IPS-20b (cell line): ENCODE measurements around the gene PTPRZ1.

Experiments
- H3K27ac ChIP-seq: one replicate; pipeline ENCODE4 v1.5.1; 2013; ENCODE audit warnings: low read length
- H3K27me3 ChIP-seq: 2 replicates; pipeline ENCODE4 v1.6.1; 2013; ENCODE audit warnings: mild to moderate bottlenecking, low read length, inconsistent platforms; ENCODE audit not compliant: insufficient read depth
- H3K36me3 ChIP-seq: 2 replicates; pipeline ENCODE4 v1.6.1; 2013; ENCODE audit warnings: low read depth, mild to moderate bottlenecking, inconsistent platforms, low read length, moderate library complexity; ENCODE audit not compliant: insufficient read depth
- H3K4me1 ChIP-seq: 2 replicates; pipeline ENCODE4 v1.6.1; 2013; ENCODE audit warnings: mild to moderate bottlenecking, control low read depth, inconsistent platforms, low read length, moderate library complexity; ENCODE audit not compliant: insufficient read depth
- H3K4me3 ChIP-seq: 2 replicates; pipeline ENCODE4 v1.5.1; 2013; ENCODE audit warnings: mild to moderate bottlenecking, low read length, inconsistent platforms
- H3K9ac ChIP-seq: 2 replicates; pipeline ENCODE4 v1.6.1; 2013; ENCODE audit warnings: low read depth, mild to moderate bottlenecking, inconsistent platforms, low read length, moderate library complexity
- H3K9me3 ChIP-seq: 2 replicates; pipeline ENCODE4 v1.6.1; 2013; ENCODE audit warnings: mild to moderate bottlenecking, low read depth, low read length, inconsistent platforms; ENCODE audit not compliant: insufficient read depth

Gene PTPRZ1

DNA sequence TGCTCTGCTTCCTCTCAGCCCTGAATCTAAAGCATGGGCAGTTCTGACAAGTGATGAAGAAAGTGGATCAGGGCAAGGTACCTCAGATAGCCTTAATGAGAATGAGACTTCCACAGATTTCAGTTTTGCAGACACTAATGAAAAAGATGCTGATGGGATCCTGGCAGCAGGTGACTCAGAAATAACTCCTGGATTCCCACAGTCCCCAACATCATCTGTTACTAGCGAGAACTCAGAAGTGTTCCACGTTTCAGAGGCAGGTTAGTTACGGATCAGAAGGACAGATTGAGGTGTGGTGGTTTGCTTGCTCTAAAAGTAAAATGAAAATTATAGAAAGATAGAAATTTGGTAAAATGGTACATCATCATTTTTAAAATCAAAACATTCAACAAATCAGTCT is 140.7 kb downstream of the PTPRZ1 start:
- Histone ChIP-seq H3K4me1 (no peaks in the 10 kb centered on the region), H3K27me3 (no peaks in the 10 kb centered on the region), H3K9me3 (no peaks in the 10 kb centered on the region), H3K27ac (no peak overlapping the region), H3K4me3 (no peak overlapping the region), H3K9ac (no peak overlapping the region), H3K36me3 (peaks cover 65% of the 10 kb centered on the region)

DNA sequence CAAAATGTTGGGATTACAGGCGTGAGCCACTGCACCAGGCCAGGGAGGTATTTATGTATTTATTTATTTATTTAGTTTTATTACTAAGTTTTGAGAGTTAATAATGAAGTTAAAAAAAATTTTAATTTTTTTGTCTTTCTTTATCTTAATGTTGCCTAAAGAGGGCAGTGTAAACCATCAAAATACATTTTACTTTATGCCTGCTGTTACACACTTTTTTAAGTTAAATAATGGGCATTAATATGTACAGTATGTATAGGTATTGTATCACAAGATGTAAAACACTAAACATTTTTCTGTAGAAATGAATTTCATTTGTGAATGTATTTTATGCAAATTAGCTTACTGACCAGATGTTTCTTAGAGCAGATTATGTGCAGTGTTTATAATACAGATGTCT is 141.7 kb downstream of the PTPRZ1 start:
- H3K9ac ChIP-seq, result no peak overlapping the region
- H3K36me3 ChIP-seq, result peaks cover 71% of the 10 kb centered on the region
- H3K27me3 ChIP-seq, result no peaks in the 10 kb centered on the region
- no peaks in the 10 kb centered on the region for H3K9me3 ChIP-seq
- H3K4me1 ChIP-seq, result no peaks in the 10 kb centered on the region
- H3K4me3 ChIP-seq, result no peak overlapping the region
- H3K27ac ChIP-seq, result no peak overlapping the region

DNA sequence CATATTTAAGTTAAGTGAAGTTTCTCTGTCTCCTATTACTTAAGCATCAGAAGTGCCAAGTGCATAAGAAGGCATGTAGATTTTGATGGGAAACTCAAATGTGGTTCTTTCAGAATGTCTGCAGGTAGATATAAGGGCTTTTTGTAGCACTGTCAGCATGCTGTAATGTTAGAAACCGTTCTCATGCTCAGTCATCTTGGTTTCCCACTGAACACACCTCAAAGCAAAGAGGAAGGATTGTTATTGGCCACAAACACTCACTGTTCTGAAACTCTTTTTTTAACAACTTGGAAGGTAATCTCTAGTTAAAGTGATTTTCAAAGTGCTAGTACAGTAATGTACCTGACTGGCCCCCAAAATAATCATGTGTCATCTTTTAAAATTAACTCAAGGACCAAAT is 145.1 kb downstream of the PTPRZ1 start:
- no peak overlapping the region for H3K4me3 ChIP-seq
- no peak overlapping the region for H3K9ac ChIP-seq

DNA sequence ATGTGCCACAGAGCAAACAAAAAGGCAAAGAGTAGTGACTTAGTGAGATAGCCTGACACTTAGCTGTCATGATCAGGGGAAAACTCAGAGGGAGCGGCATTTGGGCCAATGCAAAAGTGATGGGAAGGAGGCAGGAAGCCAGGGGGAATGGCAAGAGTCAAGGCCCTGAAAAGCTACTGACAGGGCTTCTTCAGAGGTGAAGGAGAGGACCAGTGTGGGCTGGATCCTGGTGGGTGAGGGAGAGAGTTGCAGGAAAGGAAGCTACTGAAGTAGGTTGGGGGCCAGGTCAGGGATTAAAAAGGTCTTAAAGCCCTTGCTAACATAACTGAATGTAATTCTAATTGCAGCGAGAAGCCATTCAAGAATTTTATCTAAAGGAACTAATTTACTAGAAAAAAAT is 154.1 kb downstream of the PTPRZ1 start:
- no peaks in the 10 kb centered on the region for H3K9me3 ChIP-seq
- no peaks in the 10 kb centered on the region for H3K4me1 ChIP-seq
- no peak overlapping the region for H3K9ac ChIP-seq
- H3K27ac ChIP-seq, result no peak overlapping the region
- H3K36me3 ChIP-seq, result peaks cover 41% of the 10 kb centered on the region
- no peak overlapping the region for H3K4me3 ChIP-seq
- H3K27me3 ChIP-seq, result no peaks in the 10 kb centered on the region

More for the DNA sequence above, 145.1 kb downstream of the PTPRZ1 start:
- H3K36me3 ChIP-seq, result peaks cover 42% of the 10 kb centered on the region
- no peaks in the 10 kb centered on the region for H3K9me3 ChIP-seq
- H3K27me3 ChIP-seq, result no peaks in the 10 kb centered on the region
- no peak overlapping the region for H3K27ac ChIP-seq
- H3K4me1 ChIP-seq, result no peaks in the 10 kb centered on the region

DNA sequence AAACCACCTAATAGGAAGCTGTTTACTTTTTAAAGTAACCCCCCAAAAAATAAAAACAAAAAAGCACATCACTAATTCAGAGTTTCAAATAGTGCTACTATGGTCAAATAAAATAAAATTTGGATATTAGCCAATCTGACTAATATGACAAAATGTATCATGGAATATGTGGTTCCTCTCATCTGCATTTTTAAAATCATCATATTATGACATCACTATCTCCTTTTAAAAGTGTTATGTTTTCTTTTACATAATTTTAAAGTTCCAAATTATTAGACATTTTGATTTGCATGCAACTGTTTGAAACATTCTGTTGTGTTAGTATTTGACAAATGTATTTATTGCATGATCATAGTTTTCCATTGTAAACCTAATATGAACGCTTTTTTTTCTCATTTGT is 160.7 kb downstream of the PTPRZ1 start:
- no peaks in the 10 kb centered on the region for H3K27me3 ChIP-seq
- no peak overlapping the region for H3K4me3 ChIP-seq
- no peaks in the 10 kb centered on the region for H3K9me3 ChIP-seq
- H3K27ac ChIP-seq, result no peak overlapping the region
- no peak overlapping the region for H3K9ac ChIP-seq
- H3K4me1 ChIP-seq, result no peaks in the 10 kb centered on the region
- peaks cover 85% of the 10 kb centered on the region for H3K36me3 ChIP-seq

DNA sequence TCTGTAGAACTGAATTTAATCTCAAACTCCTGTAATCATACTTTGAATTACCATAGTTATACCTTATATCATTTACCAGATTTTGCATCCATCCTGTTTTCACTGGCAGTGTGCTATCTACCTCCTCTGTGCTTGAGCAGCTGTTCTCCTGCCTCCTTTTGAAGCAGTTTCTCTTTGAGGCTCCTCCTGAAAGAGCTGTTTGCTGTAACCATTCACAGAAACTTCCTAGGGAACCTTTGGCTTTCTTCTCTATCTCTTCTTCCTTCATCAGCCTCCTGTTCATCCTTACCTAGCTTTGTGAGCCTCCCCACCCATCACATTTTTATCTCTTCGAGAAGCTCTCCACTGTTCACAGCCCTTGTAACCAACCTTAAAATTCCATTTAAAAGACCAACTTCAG is 162.9 kb downstream of the PTPRZ1 start:
- Histone ChIP-seq H3K4me1 (no peaks in the 10 kb centered on the region), H3K36me3 (peaks cover 92% of the 10 kb centered on the region), H3K9me3 (no peaks in the 10 kb centered on the region), H3K4me3 (no peak overlapping the region), H3K27me3 (no peaks in the 10 kb centered on the region), H3K9ac (no peak overlapping the region), H3K27ac (no peak overlapping the region)

DNA sequence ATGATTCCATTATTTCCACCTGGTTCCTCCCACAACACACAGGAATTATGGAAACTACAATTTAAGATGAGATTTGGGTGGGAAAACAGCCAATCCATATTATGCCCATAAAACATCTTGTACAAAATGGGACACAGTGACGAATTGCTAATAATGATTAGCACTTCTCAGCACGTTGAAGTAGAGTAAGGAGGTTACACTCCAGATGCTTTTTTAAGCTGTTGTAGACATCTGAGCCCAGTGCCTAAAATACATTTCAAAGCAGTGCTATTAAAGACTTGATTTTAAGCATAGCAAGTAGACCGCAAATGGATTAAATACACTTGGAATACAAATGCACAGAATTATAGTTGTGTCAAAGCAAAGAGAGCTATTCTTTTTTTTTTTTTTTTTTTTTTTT is 165.2 kb downstream of the PTPRZ1 start:
- Histone ChIP-seq H3K9me3 (no peaks in the 10 kb centered on the region), H3K36me3 (peaks cover 97% of the 10 kb centered on the region), H3K9ac (no peak overlapping the region), H3K4me1 (no peaks in the 10 kb centered on the region), H3K27ac (no peak overlapping the region), H3K4me3 (no peak overlapping the region), H3K27me3 (no peaks in the 10 kb centered on the region)

DNA sequence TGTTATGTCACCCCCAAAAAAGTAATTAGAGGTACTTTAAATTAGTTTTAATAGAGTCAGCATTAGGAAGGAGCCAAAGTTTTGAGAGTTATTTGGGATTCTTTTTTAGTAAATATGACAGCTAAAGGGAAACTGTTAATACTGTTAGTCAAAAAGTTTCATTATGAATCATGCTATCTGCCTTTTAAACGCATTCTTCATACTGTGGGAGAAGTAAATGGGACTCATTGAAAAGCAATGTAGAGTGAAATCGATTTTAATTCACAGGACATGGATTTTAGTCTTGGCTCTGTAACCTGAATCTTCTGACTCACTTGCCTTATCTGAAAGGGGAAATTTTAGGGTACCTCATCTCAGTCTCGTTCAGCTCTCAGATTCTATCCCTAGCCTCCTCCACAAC is 165.9 kb downstream of the PTPRZ1 start:
- peaks cover 98% of the 10 kb centered on the region for H3K36me3 ChIP-seq
- H3K9ac ChIP-seq, result no peak overlapping the region
- H3K4me1 ChIP-seq, result no peaks in the 10 kb centered on the region
- no peak overlapping the region for H3K27ac ChIP-seq
- H3K4me3 ChIP-seq, result no peak overlapping the region
- no peaks in the 10 kb centered on the region for H3K9me3 ChIP-seq
- no peaks in the 10 kb centered on the region for H3K27me3 ChIP-seq

DNA sequence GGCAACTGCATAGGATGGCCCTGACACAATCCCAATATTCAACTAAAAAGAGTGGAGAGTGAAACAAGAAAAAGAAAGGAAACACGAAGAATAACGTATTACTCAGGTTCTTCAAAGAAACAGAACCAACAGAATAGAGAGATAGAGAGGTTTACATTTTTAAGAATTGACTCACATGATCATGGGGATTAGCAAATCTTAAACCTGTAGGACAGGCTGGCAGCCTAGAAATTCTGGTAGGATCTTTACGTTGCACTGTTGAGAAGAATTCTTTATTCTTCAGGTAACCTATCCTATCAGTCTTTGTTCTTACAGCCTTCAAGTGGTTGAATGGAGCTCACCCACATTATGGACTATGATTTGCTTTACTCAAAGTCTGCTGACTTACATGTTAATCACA is 167.2 kb downstream of the PTPRZ1 start:
- Histone ChIP-seq H3K36me3 (peaks cover 98% of the 10 kb centered on the region), H3K4me1 (no peaks in the 10 kb centered on the region), H3K9ac (no peak overlapping the region), H3K27ac (no peak overlapping the region), H3K27me3 (no peaks in the 10 kb centered on the region), H3K9me3 (no peaks in the 10 kb centered on the region), H3K4me3 (no peak overlapping the region)

DNA sequence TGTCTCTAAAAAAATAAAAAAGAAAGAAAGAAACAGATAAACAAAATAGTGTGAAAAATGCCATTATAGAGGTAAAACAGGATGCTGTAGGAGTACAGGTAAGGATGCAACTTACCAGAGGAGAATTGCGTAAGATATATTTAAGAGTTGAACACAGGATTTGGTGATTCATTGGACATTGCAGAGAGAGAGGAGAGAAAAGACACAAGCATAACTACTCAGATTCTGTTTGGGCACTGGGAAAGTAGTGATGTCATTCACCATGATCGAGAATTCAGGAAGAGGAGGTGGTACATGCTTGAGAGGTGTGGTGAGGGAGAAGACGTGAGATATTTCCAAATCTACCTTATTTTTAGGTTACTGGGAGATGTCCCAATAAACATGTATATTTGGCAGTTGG is 173.4 kb downstream of the PTPRZ1 start:
- H3K9ac ChIP-seq, result no peak overlapping the region
- no peaks in the 10 kb centered on the region for H3K27me3 ChIP-seq
- no peak overlapping the region for H3K27ac ChIP-seq
- H3K4me1 ChIP-seq, result no peaks in the 10 kb centered on the region
- no peak overlapping the region for H3K4me3 ChIP-seq
- H3K9me3 ChIP-seq, result no peaks in the 10 kb centered on the region
- H3K36me3 ChIP-seq, result peaks cover 96% of the 10 kb centered on the region

DNA sequence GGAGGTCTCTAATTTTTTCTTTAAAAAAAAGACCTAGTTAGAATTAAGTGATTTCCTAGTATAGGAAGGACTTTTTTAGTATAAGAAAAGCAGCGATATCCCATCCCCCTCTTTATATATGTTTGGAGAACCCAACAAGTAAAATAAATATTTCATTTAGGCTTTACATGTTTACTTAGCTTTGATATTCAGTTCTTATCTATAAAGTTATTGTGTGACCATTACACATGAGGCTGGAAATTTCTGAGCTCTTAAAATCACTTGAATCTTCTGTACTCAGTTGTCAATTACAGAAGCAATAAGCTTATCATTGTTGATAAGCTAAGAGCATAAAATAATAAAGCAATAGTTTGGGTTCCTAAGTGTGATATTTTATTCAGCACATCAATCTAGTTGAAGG is 181.4 kb downstream of the PTPRZ1 start:
- Histone ChIP-seq H3K36me3 (peaks cover 89% of the 10 kb centered on the region), H3K27me3 (no peaks in the 10 kb centered on the region), H3K4me3 (no peak overlapping the region), H3K9me3 (no peaks in the 10 kb centered on the region), H3K27ac (no peak overlapping the region), H3K4me1 (peaks cover 13% of the 10 kb centered on the region; the same call in 1 of the 2 replicates), H3K9ac (no peak overlapping the region)

DNA sequence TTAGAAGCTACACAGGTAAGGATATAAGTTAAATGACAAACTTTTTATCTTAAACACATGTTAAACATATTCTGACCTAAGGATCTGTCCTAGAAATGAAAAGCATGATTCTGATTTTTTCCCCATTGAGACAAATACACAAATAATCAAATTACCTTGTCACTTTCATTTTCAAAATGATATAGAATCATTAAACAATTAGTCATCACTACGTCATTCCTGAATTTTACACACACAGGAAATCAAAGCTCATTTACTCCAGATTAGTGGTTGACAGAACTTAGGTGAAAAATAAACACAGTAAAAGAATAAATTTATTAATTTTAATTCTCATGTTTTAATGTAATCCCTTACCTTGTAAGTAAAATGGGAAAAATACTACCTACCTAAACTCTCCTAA is 182.1 kb downstream of the PTPRZ1 start:
- Histone ChIP-seq H3K36me3 (peaks cover 89% of the 10 kb centered on the region), H3K27ac (no peak overlapping the region), H3K9me3 (no peaks in the 10 kb centered on the region)

DNA sequence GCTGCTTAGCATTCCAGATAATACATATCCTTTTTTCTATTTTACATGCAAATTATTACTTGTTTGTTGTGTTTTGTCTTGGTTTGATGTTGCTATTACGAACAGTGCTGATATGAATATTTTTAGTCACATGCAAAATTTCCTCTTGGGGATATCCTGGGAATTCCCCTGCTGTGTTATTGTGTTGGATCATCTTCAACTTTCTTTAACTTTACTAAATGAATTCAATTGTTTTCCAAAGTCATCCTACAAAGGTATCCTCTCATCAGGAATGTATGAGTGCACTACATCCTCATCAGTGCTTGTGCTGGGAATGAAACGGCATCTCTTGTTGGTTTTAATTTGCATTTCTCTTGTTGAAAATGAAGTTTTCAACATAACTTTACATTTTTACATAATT is 184.0 kb downstream of the PTPRZ1 start:
- Histone ChIP-seq H3K9ac (no peak overlapping the region), H3K4me3 (no peak overlapping the region), H3K4me1 (peaks cover 17% of the 10 kb centered on the region; the same call in 1 of the 2 replicates), H3K27me3 (no peaks in the 10 kb centered on the region), H3K27ac (no peak overlapping the region), H3K9me3 (no peaks in the 10 kb centered on the region), H3K36me3 (peaks cover 92% of the 10 kb centered on the region)

More for the DNA sequence above, 182.1 kb downstream of the PTPRZ1 start:
- H3K9ac ChIP-seq, result no peak overlapping the region
- H3K27me3 ChIP-seq, result no peaks in the 10 kb centered on the region
- peaks cover 17% of the 10 kb centered on the region; the same call in 1 of the 2 replicates for H3K4me1 ChIP-seq
- no peak overlapping the region for H3K4me3 ChIP-seq
